GM23338 (cell line): ENCODE measurements around the gene LIFR. TPM values are rescaled to one million over a fixed set of nuclear protein-coding genes. Genes with fewer than 3 reads are reported as not detected.

Experiments used
- ATAC-seq: fragments of 200-7000 bp; cut with Tn5 transposase; 3 replicates; pipeline ENCODE4 v1.9.1; 2020
- DNase-seq: peaks from one replicate; pipeline ENCODE4 v3.0.0-alpha.2; 2015; ENCODE audit warnings: low spot score
- H2AFZ ChIP-seq: fragments of 200-600 bp; sonication (generic); 2 replicates; pipeline ENCODE4 v1.8.0; 2016; ENCODE audit warnings: antibody characterized with exemption, mild to moderate bottlenecking, moderate library complexity
- H3F3A ChIP-seq: fragments of 200-600 bp; sonication (generic); replicated peaks from 2 replicates; pipeline ENCODE4 v1.8.0; 2017; ENCODE audit warnings: antibody characterized with exemption, mixed run types, low read depth
- H3K27ac ChIP-seq: fragments of 200-600 bp; sonication (generic); 2 replicates; pipeline ENCODE4 v1.6.1; 2016; ENCODE audit warnings: low read depth
- H3K27me3 ChIP-seq: fragments of 200-600 bp; sonication (generic); 2 replicates; pipeline ENCODE4 v1.8.0; 2016; ENCODE audit warnings: mild to moderate bottlenecking, mixed run types, moderate library complexity; ENCODE audit not compliant: insufficient read depth
- H3K36me3 ChIP-seq: fragments of 200-600 bp; sonication (generic); 2 replicates; pipeline ENCODE4 v1.8.0; 2016; ENCODE audit warnings: mild to moderate bottlenecking; ENCODE audit not compliant: insufficient read depth
- H3K4me1 ChIP-seq: fragments of 200-600 bp; sonication (generic); 2 replicates; pipeline ENCODE4 v1.8.0; 2016; ENCODE audit warnings: mild to moderate bottlenecking, moderate library complexity; ENCODE audit not compliant: insufficient read depth
- H3K4me2 ChIP-seq: fragments of 200-600 bp; sonication (generic); 2 replicates; pipeline ENCODE4 v1.7.1; 2017; ENCODE audit warnings: mixed run types
- H3K4me3 ChIP-seq: fragments of 200-600 bp; sonication (generic); 2 replicates; pipeline ENCODE4 v1.6.1; 2016; ENCODE audit warnings: mixed run types
- H3K79me2 ChIP-seq: fragments of 200-600 bp; sonication (generic); replicated peaks from 2 replicates; pipeline ENCODE4 v1.8.0; 2017; ENCODE audit warnings: mild to moderate bottlenecking; ENCODE audit not compliant: insufficient read depth
- H3K9me2 ChIP-seq: fragments of 200-600 bp; sonication (generic); 2 replicates; pipeline ENCODE4 v1.8.0; 2017; ENCODE audit not compliant: insufficient read depth
- H4K20me1 ChIP-seq: fragments of 200-600 bp; sonication (generic); replicated peaks from 2 replicates; pipeline ENCODE4 v1.8.0; 2017; ENCODE audit warnings: mild to moderate bottlenecking; ENCODE audit not compliant: insufficient read depth
- H3K27ac Mint-ChIP-seq: 2 replicates; pipeline ENCODE4 v1.8.0; 2020; ENCODE audit warnings: inconsistent platforms, mild to moderate bottlenecking, moderate library complexity, mixed read lengths
- H3K27me3 Mint-ChIP-seq: 3 replicates; pipeline ENCODE4 v1.8.0; 2022; ENCODE audit warnings: low read depth, mild to moderate bottlenecking, moderate library complexity, mixed read lengths, inconsistent platforms; ENCODE audit not compliant: insufficient read depth, poor library complexity
- H3K36me3 Mint-ChIP-seq: 3 replicates; pipeline ENCODE4 v1.8.0; 2021; ENCODE audit warnings: low read depth, mild to moderate bottlenecking, inconsistent platforms, moderate library complexity, mixed read lengths
- H3K4me1 Mint-ChIP-seq: 3 replicates; pipeline ENCODE4 v1.8.0; 2020; ENCODE audit warnings: mild to moderate bottlenecking, inconsistent platforms, mixed read lengths
- H3K4me3 Mint-ChIP-seq: 3 replicates; pipeline ENCODE4 v1.8.0; 2021; ENCODE audit warnings: moderate library complexity, mild to moderate bottlenecking, inconsistent platforms, mixed read lengths
- H3K9me3 Mint-ChIP-seq: 3 replicates; pipeline ENCODE4 v1.8.0; 2020; ENCODE audit warnings: moderate library complexity, mild to moderate bottlenecking, inconsistent platforms, mixed read lengths
- CREB1 ChIP-seq: fragments of 250-450 bp; sonication (Bioruptor Pico); IDR thresholded peaks from 2 replicates; pipeline ENCODE4 v1.5.0; 2020; ENCODE audit warnings: low read depth, mild to moderate bottlenecking, moderate library complexity
- CTCF ChIP-seq, 2 experiments: fragments of 200-600 bp in 1 of 2; sonication (generic) in 1 of 2; conservative IDR thresholded peaks; 2 replicates each; pipeline versions ENCODE4 v1.5.1 to v1.6.1; 2016 to 2017; ENCODE audit warnings: antibody characterized with exemption in 2 of 2, low read depth in 2 of 2, mild to moderate bottlenecking in 2 of 2, moderate library complexity in 1 of 2
- EZH2 ChIP-seq: fragments of 200-600 bp; sonication (generic); IDR thresholded peaks from one replicate; pipeline ENCODE4 v1.8.0; 2017; ENCODE audit warnings: antibody characterized with exemption, mild to moderate bottlenecking, low read depth; ENCODE audit not compliant: unreplicated experiment
- JUNB ChIP-seq: IDR thresholded peaks from one replicate; pipeline ENCODE4 v1.6.1; 2016; ENCODE audit warnings: antibody characterized with exemption; ENCODE audit not compliant: unreplicated experiment
- NANOG ChIP-seq: IDR thresholded peaks from 2 replicates; pipeline ENCODE4 v1.6.1; 2016; ENCODE audit warnings: antibody characterized with exemption, borderline replicate concordance
- POLR2AphosphoS5 ChIP-seq: IDR thresholded peaks from 2 replicates; pipeline ENCODE4 v1.6.1; 2016; ENCODE audit warnings: antibody characterized with exemption, low read depth
- STAT1 ChIP-seq: IDR thresholded peaks from one replicate; pipeline ENCODE4 v1.6.1; 2016; ENCODE audit warnings: antibody characterized with exemption; ENCODE audit not compliant: unreplicated experiment
- ZNF114 ChIP-seq: fragments of 250-450 bp; sonication (Bioruptor Pico); IDR thresholded peaks from 2 replicates; pipeline ENCODE4 v1.5.0; 2020; ENCODE audit warnings: mild to moderate bottlenecking, moderate library complexity
- ZNF331 ChIP-seq: fragments of 250-450 bp; sonication (Bioruptor Pico); IDR thresholded peaks from 2 replicates; pipeline ENCODE4 v1.5.0; 2020; ENCODE audit warnings: low read depth, mild to moderate bottlenecking, moderate library complexity
- polyA plus RNA-seq: library from polyadenylated mRNA; unstranded; fragments of >200 nt; fragmentation: Nextera tagmentation; extraction: Ambion mirVana; gene quantifications from 2 replicates; pipeline ENCODE4 v1.2.1, GENCODE V29; 2016
- total RNA-seq: library from RNA; depleted of rRNA; stranded (reverse); fragments of >200 nt; shearing (Covaris generic); gene quantifications from 2 replicates; pipeline ENCODE4 v1.2.3, GENCODE V29; 2014
- TF ChIP-seq, protein P1 (sequence below): IDR thresholded peaks from one replicate; pipeline ENCODE4 v1.6.1; 2018; ENCODE audit warnings: antibody characterized with exemption; ENCODE audit not compliant: unreplicated experiment
- TF ChIP-seq, protein P2 (sequence below): IDR thresholded peaks from 2 replicates; pipeline ENCODE4 v1.6.1; 2016; ENCODE audit warnings: antibody characterized with exemption

LIFR gene
- total and polyA plus RNA-seq, 2 experiments from 2014 or later, result 11.0 to 25.2 TPM

- no peak for TF ChIP-seq CREB1 (CRISPR knock-in tag)
- TF ChIP-seq POLR2AphosphoS5, result no peak
- TF ChIP-seq STAT1, result no peak
- no peak for TF ChIP-seq NANOG
- no peak for TF ChIP-seq CTCF (conservative IDR thresholded peaks at IDR 0.05; ENCODE audit: low read depth in 2 of 2)
- TF ChIP-seq, protein P1, sequence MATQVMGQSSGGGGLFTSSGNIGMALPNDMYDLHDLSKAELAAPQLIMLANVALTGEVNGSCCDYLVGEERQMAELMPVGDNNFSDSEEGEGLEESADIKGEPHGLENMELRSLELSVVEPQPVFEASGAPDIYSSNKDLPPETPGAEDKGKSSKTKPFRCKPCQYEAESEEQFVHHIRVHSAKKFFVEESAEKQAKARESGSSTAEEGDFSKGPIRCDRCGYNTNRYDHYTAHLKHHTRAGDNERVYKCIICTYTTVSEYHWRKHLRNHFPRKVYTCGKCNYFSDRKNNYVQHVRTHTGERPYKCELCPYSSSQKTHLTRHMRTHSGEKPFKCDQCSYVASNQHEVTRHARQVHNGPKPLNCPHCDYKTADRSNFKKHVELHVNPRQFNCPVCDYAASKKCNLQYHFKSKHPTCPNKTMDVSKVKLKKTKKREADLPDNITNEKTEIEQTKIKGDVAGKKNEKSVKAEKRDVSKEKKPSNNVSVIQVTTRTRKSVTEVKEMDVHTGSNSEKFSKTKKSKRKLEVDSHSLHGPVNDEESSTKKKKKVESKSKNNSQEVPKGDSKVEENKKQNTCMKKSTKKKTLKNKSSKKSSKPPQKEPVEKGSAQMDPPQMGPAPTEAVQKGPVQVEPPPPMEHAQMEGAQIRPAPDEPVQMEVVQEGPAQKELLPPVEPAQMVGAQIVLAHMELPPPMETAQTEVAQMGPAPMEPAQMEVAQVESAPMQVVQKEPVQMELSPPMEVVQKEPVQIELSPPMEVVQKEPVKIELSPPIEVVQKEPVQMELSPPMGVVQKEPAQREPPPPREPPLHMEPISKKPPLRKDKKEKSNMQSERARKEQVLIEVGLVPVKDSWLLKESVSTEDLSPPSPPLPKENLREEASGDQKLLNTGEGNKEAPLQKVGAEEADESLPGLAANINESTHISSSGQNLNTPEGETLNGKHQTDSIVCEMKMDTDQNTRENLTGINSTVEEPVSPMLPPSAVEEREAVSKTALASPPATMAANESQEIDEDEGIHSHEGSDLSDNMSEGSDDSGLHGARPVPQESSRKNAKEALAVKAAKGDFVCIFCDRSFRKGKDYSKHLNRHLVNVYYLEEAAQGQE, result no peak
- TF ChIP-seq EZH2, result no peak
Measured at GRCh38 chr5:38453506-38453905, 102.9 kb downstream of the LIFR start (continued).

DNA sequence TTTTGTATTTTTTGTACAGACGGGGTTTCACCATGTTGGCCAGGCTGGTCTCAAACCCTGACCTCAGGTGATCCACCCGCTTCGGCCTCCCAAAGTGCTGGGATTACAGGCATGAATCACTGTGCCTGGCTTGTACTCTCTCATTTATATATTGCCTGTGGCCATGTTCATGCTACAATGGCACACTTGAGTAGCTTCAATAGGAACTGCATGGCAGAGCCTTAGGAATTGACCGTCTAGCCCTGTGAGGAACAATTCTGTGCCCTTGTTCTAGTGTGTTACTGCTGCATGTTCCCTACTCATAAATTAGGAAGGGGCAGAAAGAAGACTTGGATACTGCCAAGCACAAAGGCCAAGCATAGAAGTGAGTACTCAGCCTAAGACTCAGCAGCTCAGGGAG is 104.2 kb downstream of the LIFR start:
- Mint-ChIP-seq H3K9me3 (no peaks in the 10 kb centered on the region), H3K4me1 (no peaks in the 10 kb centered on the region), H3K36me3 (no peaks in the 10 kb centered on the region), H3K27me3 (peaks cover 6% of the 10 kb centered on the region), H3K4me3 (no peak overlapping the region), H3K27ac (no peak overlapping the region)
- no peaks in the 10 kb centered on the region for H3K9me2 ChIP-seq
- no peaks in the 10 kb centered on the region for H3F3A ChIP-seq
- no peak for DNase-seq
- no peak for ATAC-seq
- H3K27ac ChIP-seq, result no peak overlapping the region
- no peaks in the 10 kb centered on the region for H3K79me2 ChIP-seq
- no peak overlapping the region for H3K4me3 ChIP-seq
- no peaks in the 10 kb centered on the region for H3K36me3 ChIP-seq
- no peak overlapping the region for H3K4me2 ChIP-seq
- no peaks in the 10 kb centered on the region for H4K20me1 ChIP-seq
- H2AFZ ChIP-seq, result no peak overlapping the region
- H3K4me1 ChIP-seq, result no peaks in the 10 kb centered on the region
- no peaks in the 10 kb centered on the region for H3K27me3 ChIP-seq
- TF ChIP-seq EZH2, result no peak
- TF ChIP-seq CREB1 (CRISPR knock-in tag), result no peak
- TF ChIP-seq ZNF114 (CRISPR knock-in tag), result no peak
- TF ChIP-seq STAT1, result no peak
- TF ChIP-seq, protein P1, result no peak
- TF ChIP-seq, protein P2, sequence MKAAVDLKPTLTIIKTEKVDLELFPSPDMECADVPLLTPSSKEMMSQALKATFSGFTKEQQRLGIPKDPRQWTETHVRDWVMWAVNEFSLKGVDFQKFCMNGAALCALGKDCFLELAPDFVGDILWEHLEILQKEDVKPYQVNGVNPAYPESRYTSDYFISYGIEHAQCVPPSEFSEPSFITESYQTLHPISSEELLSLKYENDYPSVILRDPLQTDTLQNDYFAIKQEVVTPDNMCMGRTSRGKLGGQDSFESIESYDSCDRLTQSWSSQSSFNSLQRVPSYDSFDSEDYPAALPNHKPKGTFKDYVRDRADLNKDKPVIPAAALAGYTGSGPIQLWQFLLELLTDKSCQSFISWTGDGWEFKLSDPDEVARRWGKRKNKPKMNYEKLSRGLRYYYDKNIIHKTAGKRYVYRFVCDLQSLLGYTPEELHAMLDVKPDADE, result no peak
- no peak for TF ChIP-seq ZNF331 (CRISPR knock-in tag)
- no peak for TF ChIP-seq POLR2AphosphoS5
- TF ChIP-seq JUNB, result no peak
